PC-3 (cell line): ENCODE data around the gene CHRNA4.

Source experiments
- CTCF ChIP-seq: fragments of 300-600 bp; sonication (generic); conservative IDR thresholded peaks from 2 replicates; pipeline ENCODE4 v1.5.1; 2017; ENCODE audit warnings: antibody characterized with exemption, low read depth, mild to moderate bottlenecking, low read length
- EZH2 ChIP-seq: fragments of 300-600 bp; sonication (generic); IDR thresholded peaks from one replicate; pipeline ENCODE4 v1.6.1; 2017; ENCODE audit warnings: antibody characterized with exemption, mild to moderate bottlenecking, low read length; ENCODE audit not compliant: unreplicated experiment
- EZH2phosphoT487 ChIP-seq: fragments of 300-600 bp; sonication (generic); IDR thresholded peaks from 2 replicates; pipeline ENCODE4 v1.6.1; 2018; ENCODE audit warnings: mild to moderate bottlenecking, antibody characterized with exemption, low read length, borderline replicate concordance

- TF ChIP-seq CTCF, result no peak
- no peak for TF ChIP-seq EZH2
- TF ChIP-seq EZH2phosphoT487, result no peak
Measured at GRCh38 chr20:63321148-63321831, 39.9 kb downstream of the CHRNA4 start.
